Smooth muscle cell (in vitro differentiated cells): ENCODE measurements around the gene USPL1. TPM values are rescaled to one million over a fixed set of nuclear protein-coding genes. Genes with fewer than 3 reads are reported as not detected.

ENCODE experiments used
- DNase-seq: peaks from one replicate; lab custom pipeline; 2025; ENCODE audit not compliant: unreplicated experiment; lab: John Stamatoyannopoulos, UW
- H2AFZ ChIP-seq: fragments of 200-600 bp; sonication (generic); 2 replicates; pipeline ENCODE4 v1.6.0; 2016; ENCODE audit warnings: antibody characterized with exemption, low read depth, mild to moderate bottlenecking
- H3F3A ChIP-seq: fragments of 200-600 bp; sonication (generic); 2 replicates; pipeline ENCODE4 v1.6.0; 2017; ENCODE audit warnings: antibody characterized with exemption, low read depth
- H3K27ac ChIP-seq: fragments of 200-600 bp; sonication (generic); 2 replicates; pipeline ENCODE4 v1.5.1; 2016; ENCODE audit warnings: low read depth, mild to moderate bottlenecking
- H3K27me3 ChIP-seq: fragments of 200-600 bp; sonication (generic); 2 replicates; pipeline ENCODE4 v1.6.1; 2016; ENCODE audit warnings: low read depth, mild to moderate bottlenecking
- H3K36me3 ChIP-seq: fragments of 200-600 bp; sonication (generic); 2 replicates; pipeline ENCODE4 v1.5.1; 2016; ENCODE audit warnings: low read depth
- H3K4me1 ChIP-seq: fragments of 200-600 bp; sonication (generic); 2 replicates; pipeline ENCODE4 v1.5.1; 2016; ENCODE audit warnings: low read depth
- H3K4me2 ChIP-seq: fragments of 200-600 bp; sonication (generic); 2 replicates; pipeline ENCODE4 v1.6.0; 2016; ENCODE audit warnings: mild to moderate bottlenecking
- H3K4me3 ChIP-seq: fragments of 200-600 bp; sonication (generic); 2 replicates; pipeline ENCODE4 v1.5.1; 2016; ENCODE audit warnings: mild to moderate bottlenecking
- H3K79me2 ChIP-seq: fragments of 200-600 bp; sonication (generic); 2 replicates; pipeline ENCODE4 v1.6.0; 2016; ENCODE audit warnings: low read depth, mild to moderate bottlenecking
- H3K9ac ChIP-seq: fragments of 200-600 bp; sonication (generic); 2 replicates; pipeline ENCODE4 v1.6.0; 2016; ENCODE audit warnings: low read depth
- H3K9me3 ChIP-seq: fragments of 200-600 bp; sonication (generic); replicated peaks from 2 replicates; pipeline ENCODE4 v1.5.1; 2016; ENCODE audit warnings: low read depth
- H4K20me1 ChIP-seq: fragments of 200-600 bp; sonication (generic); 2 replicates; pipeline ENCODE4 v1.6.0; 2016; ENCODE audit warnings: low read depth
- CTCF ChIP-seq: fragments of 200-600 bp; sonication (generic); IDR thresholded peaks from 2 replicates; pipeline ENCODE4 v1.5.1; 2017; ENCODE audit warnings: borderline replicate concordance, mild to moderate bottlenecking, antibody characterized with exemption; ENCODE audit not compliant: insufficient read depth, poor library complexity, severe bottlenecking
- whole genome bisulfite sequencing: methylation state at CpG from one replicate; pipeline ENCODE4 v1.1.7; 2016; ENCODE audit warnings: low lambda C conversion rate; 5-methylcytosine and 5-hydroxymethylcytosine counted together
- polyA plus RNA-seq: library from polyadenylated mRNA; unstranded; fragments of >200 nt; fragmentation: Nextera tagmentation; extraction: Ambion mirVana; gene quantifications from 2 replicates; pipeline ENCODE4 v1.2.1, GENCODE V29; 2016
- total RNA-seq: library from RNA; depleted of rRNA; stranded (reverse); fragments of >200 nt; gene quantifications from 2 replicates; pipeline ENCODE4 v1.2.3, GENCODE V29; 2014

The USPL1 gene
- total and polyA plus RNA-seq, 2 experiments from 2014 or later, result 12.3 to 33.3 TPM

- Histone ChIP-seq H3K9me3 (no peaks in the 10 kb centered on the region), H3K27ac (no peak overlapping the region), H3F3A (no peaks in the 10 kb centered on the region), H3K36me3 (no peaks in the 10 kb centered on the region), H3K9ac (no peak overlapping the region), H3K27me3 (no peaks in the 10 kb centered on the region), H3K79me2 (no peaks in the 10 kb centered on the region), H2AFZ (no peak overlapping the region), H3K4me3 (no peak overlapping the region), H3K4me2 (no peak overlapping the region), H3K4me1 (no peaks in the 10 kb centered on the region), H4K20me1 (no peaks in the 10 kb centered on the region)
- no peak for DNase-seq
- WGBS, result 93% methylated on average over 14 of the region's 14 CpGs
- TF ChIP-seq CTCF, result no peak
Observed at GRCh38 chr13:30689752-30690151, 72.0 kb downstream of the USPL1 start.

- Histone ChIP-seq H3K9ac (no peak overlapping the region), H2AFZ (no peak overlapping the region), H3K4me1 (no peaks in the 10 kb centered on the region), H3K27ac (peak overlapping the region; percentile 48), H3F3A (peaks cover 2% of the 10 kb centered on the region), H3K79me2 (no peaks in the 10 kb centered on the region), H3K4me3 (peak overlapping the region; percentile 10), H3K4me2 (peak overlapping the region; percentile 54), H3K27me3 (no peaks in the 10 kb centered on the region), H3K36me3 (no peaks in the 10 kb centered on the region), H3K9me3 (no peaks in the 10 kb centered on the region), H4K20me1 (no peaks in the 10 kb centered on the region)
- 78% methylated on average over 21 of the region's 21 CpGs for WGBS
- DNase-seq, result no peak
- TF ChIP-seq CTCF, result no peak
Observed at GRCh38 chr13:30690282-30691188, 72.8 kb downstream of the USPL1 start.

- Histone ChIP-seq H3K79me2 (no peaks in the 10 kb centered on the region), H3K4me1 (peaks cover 8% of the 10 kb centered on the region), H3K4me3 (no peak overlapping the region), H3K27me3 (no peaks in the 10 kb centered on the region), H3K9me3 (no peaks in the 10 kb centered on the region), H3F3A (peaks cover 7% of the 10 kb centered on the region), H3K36me3 (no peaks in the 10 kb centered on the region), H4K20me1 (no peaks in the 10 kb centered on the region), H3K9ac (no peak overlapping the region), H3K27ac (no peak overlapping the region), H3K4me2 (no peak overlapping the region), H2AFZ (no peak overlapping the region)
- 100% methylated on average over 1 of the region's 1 CpG for WGBS
- TF ChIP-seq CTCF, result no peak
- no peak for DNase-seq
Observed at GRCh38 chr13:30692113-30692512, 74.4 kb downstream of the USPL1 start.
